OCI-M2 (cell line): ENCODE results near the gene HPSE.
A peak's percentile ranks its signal among the peaks of the same experiment; 100 is the strongest.
"Not testable (repeated sequence)": the region's sequence is repeated elsewhere in the genome, so short reads cannot be mapped to it uniquely, and the experiment has no call there.

ENCODE experiments used
- DNase-seq: peaks from one replicate; lab custom pipeline; 2025; ENCODE audit not compliant: unreplicated experiment; lab: John Stamatoyannopoulos, UW

Gene HPSE

DNA sequence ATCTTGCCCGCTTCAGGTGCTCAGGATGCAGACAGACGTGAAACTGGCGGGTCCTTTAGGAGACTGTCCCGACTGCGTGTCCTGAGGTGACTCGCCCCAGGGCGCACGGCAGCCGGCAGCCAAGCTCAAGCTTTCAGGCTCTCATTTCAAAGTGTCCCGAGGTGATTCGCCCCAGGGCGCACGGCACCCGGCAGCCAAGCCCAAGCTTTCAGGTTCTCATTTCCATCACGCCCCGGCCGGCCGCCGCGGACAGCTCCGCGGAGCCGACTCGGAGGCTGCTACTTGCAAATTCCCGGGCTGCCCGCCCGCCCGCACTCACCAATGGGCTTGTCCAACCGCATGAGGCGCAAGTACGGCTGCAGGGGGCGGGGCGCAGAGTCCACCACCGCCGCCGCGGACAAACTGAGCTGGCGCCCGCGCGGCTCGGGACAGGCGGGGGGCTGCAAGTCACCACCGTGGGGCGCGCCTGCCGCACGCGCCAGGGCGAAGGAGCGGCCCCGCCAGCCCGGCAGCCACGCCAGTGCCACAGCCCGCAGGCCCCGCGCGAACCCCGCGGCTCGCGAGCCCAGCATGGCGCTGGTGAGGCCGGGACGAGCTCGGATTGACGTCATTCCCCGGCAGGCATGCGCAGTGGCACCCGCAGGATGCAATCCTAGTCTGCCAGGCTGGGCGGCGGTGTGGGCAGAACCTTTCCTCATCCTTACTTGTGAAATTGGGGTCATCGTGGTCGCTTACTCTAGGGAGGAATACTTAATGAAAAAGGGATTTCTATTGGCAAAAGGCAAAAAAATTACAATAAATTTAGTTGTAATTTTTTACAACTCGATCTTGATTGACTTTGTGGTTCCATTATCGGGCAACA is 50.2 kb downstream of the HPSE start, which contains the start of gene COQ2:
COQ2 (minus strand) TSS at position 606 of the 862 bp plus-strand sequence; CDS start at position 572, 34 bp downstream.
- DNase-seq, result peak; percentile 57

GRCh38 chr4:83283181-83283580 is 51.5 kb downstream of the HPSE start:
- no peak for DNase-seq

DNA sequence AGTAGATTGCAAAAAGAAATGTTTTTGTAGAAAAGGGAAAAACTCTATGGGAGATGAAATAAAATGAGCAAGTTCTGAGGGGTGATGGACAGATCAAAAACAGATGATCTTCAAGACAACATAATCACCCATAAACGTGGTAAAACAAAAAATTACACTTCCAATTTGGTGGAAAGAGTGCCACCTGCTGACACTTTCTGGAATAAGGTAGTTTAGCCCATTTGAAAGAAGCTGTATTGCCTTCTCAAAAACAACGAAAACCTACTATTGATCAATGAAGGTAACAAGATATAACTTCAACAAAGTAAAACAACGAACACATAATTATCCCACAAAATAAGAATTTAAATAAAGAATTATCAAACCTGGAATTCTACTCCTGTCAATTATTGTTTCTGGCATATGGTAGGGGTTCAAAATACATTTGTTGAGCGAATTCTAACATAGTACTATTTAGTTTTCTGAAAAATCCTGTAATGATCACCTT is 52.6 kb downstream of the HPSE start:
- DNase-seq, result peak; percentile 1

GRCh38 chr4:83281307-83281706 is 53.3 kb downstream of the HPSE start:
- DNase-seq, result no peak

GRCh38 chr4:83276299-83277040 is 58.2 kb downstream of the HPSE start:
- DNase-seq, result no peak

DNA sequence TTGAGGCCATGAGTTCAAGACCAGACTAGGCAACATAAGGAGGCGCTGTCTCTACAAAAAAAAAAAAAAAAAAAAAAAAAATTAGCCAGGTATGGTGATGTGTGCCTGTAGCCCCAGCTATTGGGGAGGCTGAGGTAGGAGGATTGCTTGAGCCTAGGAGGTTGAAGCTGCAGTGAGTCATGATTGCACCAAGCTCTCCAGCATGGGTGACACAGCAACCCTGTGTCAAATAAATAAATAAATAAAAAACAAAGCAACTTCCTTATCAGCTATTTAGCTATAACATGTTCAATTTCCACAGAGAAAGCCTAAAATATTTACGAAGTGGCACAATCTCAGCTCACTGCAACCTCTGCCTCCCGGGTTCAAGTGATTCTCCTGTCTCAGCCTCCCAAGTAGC is 60.7 kb downstream of the HPSE start:
- not testable (repeated sequence) for DNase-seq

- no peak for DNase-seq
Measured at GRCh38 chr4:83272900-83273299, 61.7 kb downstream of the HPSE start.

- no peak for DNase-seq
Measured at GRCh38 chr4:83269256-83269655, 65.4 kb downstream of the HPSE start.

DNA sequence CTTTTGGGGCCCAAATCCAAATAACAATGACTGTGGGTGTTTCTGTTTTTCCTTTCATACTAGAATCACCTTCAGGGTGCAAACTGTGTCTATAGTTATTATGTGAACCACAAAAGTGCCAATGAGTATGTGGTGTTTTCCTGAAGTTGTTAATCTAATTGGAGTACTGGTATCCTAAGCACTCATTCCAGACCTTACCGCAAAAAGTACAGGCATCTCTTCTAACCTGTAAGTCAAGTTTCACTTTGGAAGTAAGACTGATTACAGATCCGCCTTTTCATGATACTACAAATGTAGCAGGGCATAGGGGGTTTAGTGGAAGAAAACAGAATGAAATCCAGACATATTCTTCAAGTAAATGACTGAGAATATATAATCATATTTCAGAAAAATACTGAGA is 66.2 kb downstream of the HPSE start:
- no peak for DNase-seq

- no peak for DNase-seq
Measured at GRCh38 chr4:83267830-83268475, 66.7 kb downstream of the HPSE start.

DNA sequence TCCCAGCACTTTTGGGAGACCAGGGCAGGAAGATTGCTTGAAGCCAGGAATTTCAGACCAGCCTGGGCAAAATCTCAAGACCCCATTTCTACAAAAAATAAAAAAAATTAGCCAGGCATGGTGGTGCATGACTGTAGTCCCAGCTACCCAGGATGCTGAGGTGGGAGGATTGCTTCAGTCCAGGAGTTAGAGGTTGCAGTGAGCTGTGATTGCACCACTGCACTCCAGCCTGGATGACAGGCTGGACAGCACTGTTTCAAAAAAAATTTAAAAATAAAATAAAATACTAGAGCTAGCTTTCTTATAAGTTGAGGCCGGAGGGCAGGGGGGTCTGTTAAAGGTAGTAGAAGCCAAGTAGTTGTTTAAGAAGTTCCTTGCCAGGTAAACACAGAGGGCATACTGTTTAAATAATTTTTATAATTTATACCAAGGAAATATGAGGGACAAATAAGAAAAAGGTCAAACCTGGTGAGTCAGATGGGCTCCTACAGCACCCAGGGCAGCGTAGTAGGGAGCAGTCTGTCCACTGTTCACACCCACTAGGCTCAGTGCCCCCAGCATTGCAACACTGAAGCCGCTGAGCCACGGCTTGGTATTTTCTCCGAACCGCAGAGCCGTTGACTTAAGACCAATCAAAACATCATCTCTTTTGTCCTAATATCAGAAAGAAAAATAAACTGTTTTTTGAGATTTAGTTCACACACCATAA is 67.4 kb downstream of the HPSE start:
- DNase-seq, result no peak

- no peak for DNase-seq
Measured at GRCh38 chr4:83266689-83267088, 68.0 kb downstream of the HPSE start.

GRCh38 chr4:83263106-83263505 is 71.5 kb downstream of the HPSE start:
- no peak for DNase-seq

DNA sequence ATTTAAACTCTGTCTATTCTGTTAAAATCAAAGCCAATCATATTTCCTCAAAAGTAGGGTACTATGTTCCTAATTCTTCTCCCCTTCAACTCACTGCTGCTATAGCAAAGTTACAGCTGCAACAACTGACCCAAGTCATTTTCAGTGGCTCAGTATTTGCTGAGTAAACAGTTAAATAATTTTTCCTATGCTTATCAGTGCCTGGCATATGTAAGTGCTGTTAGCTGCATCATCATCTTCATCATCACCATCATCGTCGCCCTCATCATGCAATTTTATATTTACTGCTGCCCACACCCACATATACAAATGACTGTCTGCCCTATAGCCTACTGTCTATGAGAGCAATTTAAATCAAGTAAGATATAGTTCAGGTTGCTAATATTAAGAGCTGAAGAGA is 72.0 kb downstream of the HPSE start:
- DNase-seq, result no peak

DNA sequence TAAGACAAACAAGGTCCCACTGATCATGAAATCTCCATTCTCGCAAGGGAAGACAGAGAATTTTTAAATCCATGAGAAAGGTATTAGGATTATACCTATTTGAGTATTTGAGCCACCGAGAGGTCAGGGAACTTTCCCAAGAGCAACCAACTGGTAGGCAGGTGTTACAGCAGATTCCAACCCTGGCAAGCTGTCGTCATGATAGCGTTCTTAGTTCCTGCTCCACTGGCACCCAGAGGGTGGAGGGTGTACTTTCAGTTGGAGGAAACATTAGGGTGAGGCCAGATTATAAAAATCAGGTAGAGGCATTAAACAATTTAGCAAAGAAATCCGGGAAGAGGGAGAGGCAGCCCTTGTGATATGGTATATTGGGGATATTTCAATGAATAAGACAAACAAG is 73.3 kb downstream of the HPSE start:
- DNase-seq, result no peak

DNA sequence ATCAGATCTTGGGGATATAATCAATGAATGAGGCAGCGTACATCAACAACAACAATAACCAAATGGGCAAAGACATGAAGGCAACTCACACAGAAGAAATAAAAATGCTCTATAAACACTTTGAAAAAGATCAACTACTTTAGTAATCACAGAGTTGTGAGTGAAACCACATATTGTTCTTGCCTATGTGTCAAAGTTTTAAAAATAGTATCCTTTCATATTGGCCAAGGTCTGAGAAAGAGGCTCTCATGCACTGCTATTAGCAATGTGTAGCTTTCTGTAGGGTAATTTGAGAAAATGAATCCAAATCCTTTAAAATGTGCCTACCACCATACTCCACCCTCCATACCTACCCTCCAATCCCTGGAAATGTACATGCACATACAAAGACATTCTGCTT is 75.1 kb downstream of the HPSE start:
- no peak for DNase-seq

DNA sequence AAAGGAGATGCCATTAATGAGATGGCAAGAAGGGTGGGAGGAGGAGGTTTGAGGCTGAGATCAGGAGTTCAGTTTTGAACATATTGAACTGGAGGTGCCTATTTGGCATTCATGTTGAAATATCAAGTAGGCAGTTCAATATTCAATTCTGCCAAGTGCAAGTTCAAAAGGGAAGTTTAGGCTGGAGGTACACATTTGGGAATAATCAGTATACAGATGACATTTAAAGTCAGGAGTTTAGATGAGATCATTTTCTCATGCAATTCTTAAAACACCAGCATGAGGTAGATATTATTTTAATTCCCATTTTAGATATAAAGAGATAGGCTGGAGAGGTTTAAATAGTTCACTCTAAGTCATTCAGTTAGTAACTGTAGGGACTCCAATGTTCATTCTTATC is 76.2 kb downstream of the HPSE start:
- DNase-seq, result no peak

DNA sequence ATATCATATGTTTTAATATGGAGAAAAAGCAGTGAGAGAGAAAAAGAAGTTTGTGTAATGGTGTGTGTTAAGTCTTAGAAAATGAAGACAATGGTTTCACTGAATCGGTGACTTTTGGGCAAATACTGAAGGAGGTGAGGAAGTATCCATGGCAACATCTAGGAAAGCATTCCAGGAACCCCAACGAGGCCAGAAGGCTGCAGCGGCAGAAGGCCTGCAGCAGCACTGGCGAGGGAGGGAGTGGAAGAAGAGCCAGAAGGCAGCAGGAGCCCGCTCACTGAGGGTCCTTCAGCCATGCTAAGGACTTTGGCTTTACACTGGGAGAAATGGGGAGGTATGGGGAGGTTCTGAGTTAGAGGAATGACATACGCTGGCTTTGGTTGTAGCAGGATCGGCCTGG is 76.8 kb downstream of the HPSE start:
- no peak for DNase-seq

DNA sequence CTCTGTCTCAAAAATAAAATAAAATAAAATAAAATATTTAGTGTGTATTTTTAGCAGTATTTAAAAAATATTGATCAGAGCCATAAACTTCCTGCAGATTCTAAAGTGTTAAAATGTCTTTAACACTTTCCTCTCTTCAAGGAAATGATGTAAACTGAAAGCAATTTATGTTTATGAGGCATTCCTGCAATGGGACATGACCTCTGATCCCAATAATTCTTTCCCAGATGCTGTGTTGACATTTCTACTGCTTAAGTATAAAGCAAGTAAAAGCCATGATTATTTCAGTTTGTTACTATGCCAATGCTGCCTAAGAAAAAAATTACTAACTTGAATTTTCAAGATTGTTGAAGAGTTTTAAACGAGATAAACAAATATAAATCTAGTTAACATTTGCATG is 79.1 kb downstream of the HPSE start:
- DNase-seq, result no peak

GRCh38 chr4:83252782-83253405 is 81.8 kb downstream of the HPSE start:
- peak; percentile 0 for DNase-seq

DNA sequence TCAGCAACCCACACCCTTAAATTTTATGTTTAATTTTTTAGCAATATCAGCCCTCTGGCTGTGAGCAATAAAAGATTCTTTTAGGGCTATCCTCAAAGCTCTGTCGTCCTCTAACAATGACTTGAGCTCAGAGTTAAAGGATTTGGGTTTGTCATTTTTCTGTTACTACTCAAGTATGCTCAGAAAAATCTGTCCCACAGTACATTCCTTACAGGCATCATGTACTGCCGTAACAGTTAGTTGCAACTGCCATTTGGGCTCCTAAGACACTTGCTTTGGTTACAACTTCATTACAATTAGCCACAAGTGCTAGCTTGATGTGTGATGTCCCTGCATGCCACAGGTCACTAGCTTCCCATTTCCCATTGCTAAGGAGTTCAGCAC is 83.2 kb downstream of the HPSE start:
- no peak for DNase-seq
